Erythroblast (primary cell): ENCODE data around the gene LHX8.

Experiments used
- GATA1 ChIP-seq: IDR thresholded peaks from 2 replicates; pipeline ENCODE4 v1.6.1; 2011; ENCODE audit warnings: low read depth, mild to moderate bottlenecking, control low read depth, low read length, moderate library complexity
- POLR2A ChIP-seq: IDR thresholded peaks from 2 replicates; pipeline ENCODE4 v1.6.1; 2011; ENCODE audit warnings: mild to moderate bottlenecking, low read length

- TF ChIP-seq POLR2A (no peak), GATA1 (no peak)
Observed at GRCh38 chr1:75125161-75125726, 8.9 kb upstream of the LHX8 start.
